HepG2 (cell line): ENCODE data around the gene ELF2. TPM values are rescaled to one million over a fixed set of nuclear protein-coding genes. Genes with fewer than 3 reads are reported as not detected.

ENCODE experiments used
- CSRNP1 ChIP-seq: sonication (generic); formaldehyde crosslinking; IDR thresholded peaks from 2 replicates; pipeline ENCODE4 v1.8.1; 2023; ENCODE audit warnings: mild to moderate bottlenecking, missing genetic modification reagents
- HBP1 ChIP-seq: IDR thresholded peaks from 2 replicates; pipeline ENCODE4 v1.6.1; 2016; ENCODE audit warnings: low read depth, control low read depth
- HMGA1 ChIP-seq: sonication (generic); formaldehyde crosslinking; conservative IDR thresholded peaks from 2 replicates; pipeline ENCODE4 v1.4.0; 2020; ENCODE audit warnings: missing genetic modification reagents
- KDM6A ChIP-seq: IDR thresholded peaks from 2 replicates; pipeline ENCODE4 v1.6.1; 2016; ENCODE audit warnings: low read depth
- MTF1 ChIP-seq: sonication (generic); formaldehyde crosslinking; IDR thresholded peaks from 2 replicates; pipeline ENCODE4 v1.5.0; 2020; ENCODE audit warnings: missing genetic modification reagents
- ZBTB10 ChIP-seq: sonication (generic); formaldehyde crosslinking; IDR thresholded peaks from 2 replicates; pipeline ENCODE4 v1.4.0; 2020; ENCODE audit warnings: missing genetic modification reagents, borderline replicate concordance
- ZEB1 ChIP-seq: IDR thresholded peaks from 2 replicates; pipeline ENCODE4 v1.6.1; 2012; ENCODE audit warnings: mild to moderate bottlenecking, low read depth, inconsistent platforms; ENCODE audit not compliant: insufficient replicate concordance
- ZFP90 ChIP-seq: sonication (generic); formaldehyde crosslinking; IDR thresholded peaks from 2 replicates; pipeline ENCODE4 v1.8.0; 2022; ENCODE audit warnings: missing genetic modification reagents, mild to moderate bottlenecking, inconsistent platforms, borderline replicate concordance
- ZNF253 ChIP-seq: sonication (generic); formaldehyde crosslinking; IDR thresholded peaks from 2 replicates; pipeline ENCODE4 v1.8.0; 2022; ENCODE audit warnings: mild to moderate bottlenecking, missing genetic modification reagents, borderline replicate concordance
- ZNF343 ChIP-seq: sonication (generic); formaldehyde crosslinking; IDR thresholded peaks from 2 replicates; pipeline ENCODE4 v1.4.0; 2020; ENCODE audit warnings: mild to moderate bottlenecking, missing genetic modification reagents
- ZNF354B ChIP-seq: sonication (generic); formaldehyde crosslinking; IDR thresholded peaks from 2 replicates; pipeline ENCODE4 v1.8.0; 2022; ENCODE audit warnings: mild to moderate bottlenecking, missing genetic modification reagents
- ZNF451 ChIP-seq: sonication (generic); formaldehyde crosslinking; IDR thresholded peaks from 2 replicates; pipeline ENCODE4 v1.5.0; 2020; ENCODE audit warnings: mild to moderate bottlenecking, missing genetic modification reagents
- ZNF496 ChIP-seq: sonication (generic); formaldehyde crosslinking; IDR thresholded peaks from 2 replicates; pipeline ENCODE4 v1.8.1; 2023; ENCODE audit warnings: mild to moderate bottlenecking, moderate library complexity, missing genetic modification reagents; ENCODE audit not compliant: insufficient replicate concordance
- ZNF660 ChIP-seq: sonication (generic); formaldehyde crosslinking; IDR thresholded peaks from 2 replicates; pipeline ENCODE4 v1.5.1; 2020; ENCODE audit warnings: mild to moderate bottlenecking, low read depth, missing genetic modification reagents, borderline replicate concordance
- ZSCAN29 ChIP-seq: sonication (generic); formaldehyde crosslinking; conservative IDR thresholded peaks from 2 replicates; pipeline ENCODE4 v1.4.0; 2020; ENCODE audit warnings: mild to moderate bottlenecking, missing genetic modification reagents
- polyA plus RNA-seq, 8 experiments: library from polyadenylated mRNA; depleted of rRNA in 3 of 8; stranded (reverse) in 7 of 8; unstranded in 1 of 8; fragments of >200 nt; fragmentation: Illumina TruSeq in 4 of 8; extraction: Trizol in 4 of 8; gene quantifications; 2 replicates each; pipeline versions ENCODE4 v1.2.1 to v1.2.3, GENCODE V29; 2011 to 2016; ENCODE audit warnings: low read depth in 4 of 8, missing spikeins in 1 of 8, mixed read lengths in 1 of 8; ENCODE audit not compliant: insufficient read depth in 1 of 8
- total RNA-seq, 5 experiments: library from RNA; depleted of rRNA; stranded (reverse); fragments of >200 nt; fragmentation: Illumina TruSeq; extraction: Trizol; gene quantifications; 2 replicates each; pipeline ENCODE4 v1.2.3, GENCODE V29; 2016; ENCODE audit warnings: low read depth in 1 of 5
- TF ChIP-seq, protein P1 (sequence below): sonication (generic); formaldehyde crosslinking; IDR thresholded peaks from 2 replicates; pipeline ENCODE4 v1.4.0; 2020; ENCODE audit warnings: mild to moderate bottlenecking, missing genetic modification reagents, borderline replicate concordance
- TF ChIP-seq, protein P2 (sequence below): sonication (generic); formaldehyde crosslinking; IDR thresholded peaks from 2 replicates; pipeline ENCODE4 v1.9.0; 2021; ENCODE audit warnings: missing genetic modification reagents, mild to moderate bottlenecking, borderline replicate concordance
- TF ChIP-seq, protein P3 (sequence below): sonication (generic); formaldehyde crosslinking; IDR thresholded peaks from 2 replicates; pipeline ENCODE4 v1.8.0; 2022; ENCODE audit warnings: mild to moderate bottlenecking, missing genetic modification reagents, moderate library complexity

ELF2 gene
- total and polyA plus RNA-seq, 2 of the 13 experiments (the other 11 are each of a cell fraction or from before 2014, with no cell fraction given) = 28.6 to 35.4 TPM

- TF ChIP-seq ZNF660 (CRISPR knock-in tag) = no peak
- TF ChIP-seq, protein P1, sequence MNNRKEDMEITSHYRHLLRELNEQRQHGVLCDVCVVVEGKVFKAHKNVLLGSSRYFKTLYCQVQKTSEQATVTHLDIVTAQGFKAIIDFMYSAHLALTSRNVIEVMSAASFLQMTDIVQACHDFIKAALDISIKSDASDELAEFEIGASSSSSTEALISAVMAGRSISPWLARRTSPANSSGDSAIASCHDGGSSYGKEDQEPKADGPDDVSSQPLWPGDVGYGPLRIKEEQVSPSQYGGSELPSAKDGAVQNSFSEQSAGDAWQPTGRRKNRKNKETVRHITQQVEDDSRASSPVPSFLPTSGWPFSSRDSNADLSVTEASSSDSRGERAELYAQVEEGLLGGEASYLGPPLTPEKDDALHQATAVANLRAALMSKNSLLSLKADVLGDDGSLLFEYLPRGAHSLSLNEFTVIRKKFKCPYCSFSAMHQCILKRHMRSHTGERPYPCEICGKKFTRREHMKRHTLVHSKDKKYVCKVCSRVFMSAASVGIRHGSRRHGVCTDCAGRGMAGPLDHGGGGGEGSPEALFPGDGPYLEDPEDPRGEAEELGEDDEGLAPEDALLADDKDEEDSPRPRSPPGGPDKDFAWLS (CRISPR knock-in tag) = no peak
- TF ChIP-seq, protein P2, sequence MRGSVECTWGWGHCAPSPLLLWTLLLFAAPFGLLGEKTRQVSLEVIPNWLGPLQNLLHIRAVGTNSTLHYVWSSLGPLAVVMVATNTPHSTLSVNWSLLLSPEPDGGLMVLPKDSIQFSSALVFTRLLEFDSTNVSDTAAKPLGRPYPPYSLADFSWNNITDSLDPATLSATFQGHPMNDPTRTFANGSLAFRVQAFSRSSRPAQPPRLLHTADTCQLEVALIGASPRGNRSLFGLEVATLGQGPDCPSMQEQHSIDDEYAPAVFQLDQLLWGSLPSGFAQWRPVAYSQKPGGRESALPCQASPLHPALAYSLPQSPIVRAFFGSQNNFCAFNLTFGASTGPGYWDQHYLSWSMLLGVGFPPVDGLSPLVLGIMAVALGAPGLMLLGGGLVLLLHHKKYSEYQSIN (CRISPR knock-in tag) = no peak
- no peak for TF ChIP-seq ZNF354B (CRISPR knock-in tag)
- peak; percentile 96 for TF ChIP-seq HBP1
- no peak for TF ChIP-seq HMGA1 (CRISPR knock-in tag)
- TF ChIP-seq ZBTB10 = peak; percentile 33; the same call in 1 of the 2 replicates
- no peak for TF ChIP-seq ZNF451 (CRISPR knock-in tag)
- TF ChIP-seq ZSCAN29 (CRISPR knock-in tag) = peak; percentile 70; the same call in 1 of the 2 replicates
- TF ChIP-seq CSRNP1 = no peak
- TF ChIP-seq ZEB1 = no peak
- TF ChIP-seq, protein P3, sequence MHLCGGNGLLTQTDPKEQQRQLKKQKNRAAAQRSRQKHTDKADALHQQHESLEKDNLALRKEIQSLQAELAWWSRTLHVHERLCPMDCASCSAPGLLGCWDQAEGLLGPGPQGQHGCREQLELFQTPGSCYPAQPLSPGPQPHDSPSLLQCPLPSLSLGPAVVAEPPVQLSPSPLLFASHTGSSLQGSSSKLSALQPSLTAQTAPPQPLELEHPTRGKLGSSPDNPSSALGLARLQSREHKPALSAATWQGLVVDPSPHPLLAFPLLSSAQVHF (CRISPR knock-in tag) = peak; percentile 91; the same call in 1 of the 2 replicates
- no peak for TF ChIP-seq ZNF343
- no peak for TF ChIP-seq ZNF253 (CRISPR knock-in tag)
- TF ChIP-seq MTF1 (CRISPR knock-in tag) = no peak
- TF ChIP-seq ZFP90 (CRISPR knock-in tag) = no peak
- TF ChIP-seq ZNF496 (CRISPR knock-in tag) = no peak
- TF ChIP-seq KDM6A (CRISPR knock-in tag) = no peak
Observed at GRCh38 chr4:139083956-139084803, 92.8 kb downstream of the ELF2 start (continued).
